C4-2B (cell line): ENCODE results near the gene MRNIP.

ENCODE experiments used
- H3K27ac ChIP-seq: fragments of 450-650 bp; 2 replicates; pipeline ENCODE4 v1.5.1; 2017
- ZFX ChIP-seq: fragments of 450-650 bp; IDR thresholded peaks from 2 replicates; pipeline ENCODE4 v1.6.1; 2017
- TF ChIP-seq, protein P1 (sequence below): fragments of 450-650 bp; conservative IDR thresholded peaks from 2 replicates; pipeline ENCODE4 v1.5.1; 2017; ENCODE audit warnings: mild to moderate bottlenecking

MRNIP gene

DNA sequence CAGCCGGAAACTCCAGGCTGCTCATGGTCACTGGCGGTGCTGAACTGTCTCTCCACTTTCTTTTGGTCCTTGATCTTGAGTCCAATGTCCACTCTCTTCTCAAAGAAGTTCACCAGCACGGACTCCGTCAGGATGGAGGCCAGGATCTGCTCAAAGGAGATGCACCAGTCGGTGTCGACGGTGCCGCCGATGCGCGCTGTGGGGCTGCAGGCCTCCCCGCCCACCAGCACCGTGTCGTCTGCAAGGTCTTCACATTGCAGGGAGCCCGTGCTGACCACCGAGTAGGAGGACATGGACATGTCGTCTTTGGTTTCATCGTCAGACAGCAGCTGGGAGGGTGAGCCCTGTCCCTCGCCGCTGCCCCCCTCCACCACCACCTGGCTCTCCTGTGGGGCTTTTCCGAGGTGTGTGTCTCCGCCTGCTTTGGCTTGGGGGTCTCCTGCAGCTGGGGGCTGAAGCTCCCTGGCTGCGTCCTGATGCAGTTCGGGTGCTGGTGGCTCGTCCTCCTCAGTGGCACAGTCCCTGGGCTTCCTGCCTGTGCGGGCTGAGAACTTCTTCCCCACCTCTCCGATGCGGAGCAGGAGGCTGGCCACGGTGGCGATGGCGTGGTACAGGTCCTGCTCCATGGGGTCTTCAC lies 5.0 kb upstream of the MRNIP start:
- no peak overlapping the region for H3K27ac ChIP-seq
- TF ChIP-seq, protein P1, sequence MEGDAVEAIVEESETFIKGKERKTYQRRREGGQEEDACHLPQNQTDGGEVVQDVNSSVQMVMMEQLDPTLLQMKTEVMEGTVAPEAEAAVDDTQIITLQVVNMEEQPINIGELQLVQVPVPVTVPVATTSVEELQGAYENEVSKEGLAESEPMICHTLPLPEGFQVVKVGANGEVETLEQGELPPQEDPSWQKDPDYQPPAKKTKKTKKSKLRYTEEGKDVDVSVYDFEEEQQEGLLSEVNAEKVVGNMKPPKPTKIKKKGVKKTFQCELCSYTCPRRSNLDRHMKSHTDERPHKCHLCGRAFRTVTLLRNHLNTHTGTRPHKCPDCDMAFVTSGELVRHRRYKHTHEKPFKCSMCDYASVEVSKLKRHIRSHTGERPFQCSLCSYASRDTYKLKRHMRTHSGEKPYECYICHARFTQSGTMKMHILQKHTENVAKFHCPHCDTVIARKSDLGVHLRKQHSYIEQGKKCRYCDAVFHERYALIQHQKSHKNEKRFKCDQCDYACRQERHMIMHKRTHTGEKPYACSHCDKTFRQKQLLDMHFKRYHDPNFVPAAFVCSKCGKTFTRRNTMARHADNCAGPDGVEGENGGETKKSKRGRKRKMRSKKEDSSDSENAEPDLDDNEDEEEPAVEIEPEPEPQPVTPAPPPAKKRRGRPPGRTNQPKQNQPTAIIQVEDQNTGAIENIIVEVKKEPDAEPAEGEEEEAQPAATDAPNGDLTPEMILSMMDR = no peak
- no peak for TF ChIP-seq ZFX

DNA sequence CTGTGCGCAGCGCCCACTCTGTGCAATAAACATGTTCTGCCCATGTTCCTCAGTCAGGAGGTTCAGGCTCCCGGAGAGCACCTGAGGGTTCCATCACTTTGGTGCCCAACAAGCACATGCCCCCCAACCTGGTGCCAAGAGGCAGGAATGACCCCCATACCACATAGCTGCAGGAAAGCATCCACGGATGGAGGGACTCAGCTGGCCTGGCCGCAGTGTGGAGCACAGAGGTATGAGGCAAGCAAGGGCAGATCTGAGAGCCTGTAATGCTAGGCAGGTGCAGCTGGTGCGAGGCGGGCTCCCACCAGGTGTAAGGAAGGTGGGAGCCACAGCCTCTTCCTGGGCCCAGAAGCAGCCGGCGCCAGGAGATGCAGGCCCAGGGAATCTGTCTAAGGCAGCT lies 4.3 kb upstream of the MRNIP start:
- TF ChIP-seq, protein P1 = no peak
- TF ChIP-seq ZFX = no peak
- no peak overlapping the region for H3K27ac ChIP-seq

DNA sequence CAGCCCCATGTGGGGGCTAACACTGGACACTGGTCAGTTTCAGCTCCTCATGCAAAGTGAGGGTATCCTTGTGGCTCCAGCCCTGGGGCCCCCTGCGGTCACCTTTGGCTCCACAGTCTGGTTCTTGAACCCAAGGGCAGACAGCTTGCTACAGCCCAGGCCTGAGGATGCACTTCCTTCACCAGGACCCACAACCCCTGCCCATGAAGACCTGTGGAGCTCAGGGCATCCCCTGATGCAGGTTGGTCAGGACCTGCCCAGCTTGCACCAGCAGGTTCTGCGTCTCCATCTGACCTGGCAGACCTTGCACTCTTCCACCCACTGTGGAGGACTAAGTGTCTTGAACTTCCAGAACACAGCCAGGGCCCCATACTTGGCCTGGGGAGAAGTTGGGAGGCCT lies 3.7 kb upstream of the MRNIP start:
- H3K27ac ChIP-seq = no peak overlapping the region
- TF ChIP-seq, protein P1 = no peak
- TF ChIP-seq ZFX = no peak

DNA sequence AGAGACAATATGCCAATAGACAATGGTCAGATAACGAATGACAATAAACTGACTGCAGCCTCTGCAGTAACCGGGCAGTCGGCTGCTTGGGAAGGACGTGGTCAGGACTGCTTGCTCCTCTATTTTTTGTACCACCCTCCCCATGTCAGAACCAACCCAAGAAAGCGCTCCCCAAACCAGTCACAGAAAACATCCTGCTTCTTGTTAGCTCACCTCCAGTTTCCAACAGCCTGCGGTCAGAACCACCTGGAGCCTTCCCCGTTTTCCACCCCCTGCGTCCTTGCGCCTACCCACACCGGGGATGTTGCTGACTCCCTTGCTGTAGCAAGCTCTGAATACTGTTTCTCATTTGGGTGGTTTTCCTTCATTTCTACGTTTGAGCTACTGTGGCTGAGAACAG lies 1.7 kb upstream of the MRNIP start:
- no peak for TF ChIP-seq ZFX
- TF ChIP-seq, protein P1 = no peak
- no peak overlapping the region for H3K27ac ChIP-seq

DNA sequence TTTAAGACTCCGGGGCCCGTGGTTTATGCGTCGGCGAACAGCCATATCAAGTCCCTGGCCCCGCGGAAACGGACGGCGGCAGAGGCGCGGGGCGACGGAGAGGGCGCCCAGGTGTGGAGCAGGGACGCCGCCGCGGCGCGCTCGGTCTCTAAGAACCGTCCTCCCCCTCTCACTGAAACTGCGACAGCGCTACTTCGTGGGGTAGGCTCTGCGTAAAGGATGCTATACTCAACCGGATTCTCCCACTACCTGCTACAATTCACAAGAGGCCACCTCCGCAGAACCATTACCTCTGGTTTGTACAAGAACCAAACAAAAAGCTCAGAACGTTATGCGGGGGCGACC lies 404 bp downstream of the MRNIP start:
- H3K27ac ChIP-seq = peak overlapping the region; percentile 76
- TF ChIP-seq, protein P1 = no peak
- TF ChIP-seq ZFX = no peak

DNA sequence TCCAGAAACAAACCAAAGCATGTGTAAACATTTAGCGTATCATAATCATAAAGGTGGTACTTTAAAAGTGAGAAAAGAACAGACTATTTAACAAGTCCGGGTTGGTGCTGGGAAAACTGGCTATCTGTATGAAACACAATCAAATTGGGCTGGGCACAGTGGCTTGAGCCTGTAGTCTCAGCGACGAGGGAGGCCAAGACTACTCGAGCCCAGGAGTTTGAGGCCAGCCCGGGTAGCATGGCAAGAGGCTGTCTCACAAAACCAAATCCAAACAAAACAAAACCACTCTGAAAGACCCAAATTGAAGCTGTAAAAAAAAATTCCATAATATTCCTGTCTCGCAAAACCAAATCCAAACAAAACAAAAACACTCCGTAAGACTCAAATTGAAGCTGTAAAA lies 4.3 kb downstream of the MRNIP start:
- no peak for TF ChIP-seq ZFX
- TF ChIP-seq, protein P1 = no peak
- no peak overlapping the region for H3K27ac ChIP-seq

DNA sequence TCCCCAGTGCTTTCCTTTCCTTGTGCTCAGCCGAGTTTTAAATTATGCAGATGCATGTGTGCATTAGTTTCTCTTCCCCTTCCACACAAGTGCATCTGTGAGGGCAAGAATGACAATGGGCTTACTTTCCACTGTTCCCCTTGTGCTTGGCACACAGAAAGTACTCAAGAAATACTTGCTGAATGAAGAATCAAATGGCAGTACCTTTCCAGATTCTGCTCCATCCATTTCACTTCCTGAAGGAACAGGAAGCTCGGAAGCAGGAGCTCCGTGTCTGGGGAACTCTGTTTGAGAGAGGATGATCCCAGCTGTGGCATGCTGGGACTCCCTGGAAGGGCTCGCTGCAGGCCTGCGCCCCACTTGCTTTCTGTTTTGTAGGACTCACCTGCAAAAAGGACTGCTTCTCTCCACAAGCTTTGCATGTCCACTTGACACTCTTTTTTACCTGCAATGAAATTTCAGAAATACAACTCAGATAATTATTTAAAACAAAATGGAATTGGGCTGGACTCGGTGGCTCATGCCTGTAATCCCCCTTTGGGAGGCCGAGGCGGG lies 5.5 kb downstream of the MRNIP start:
- no peak for TF ChIP-seq ZFX
- H3K27ac ChIP-seq = no peak overlapping the region

DNA sequence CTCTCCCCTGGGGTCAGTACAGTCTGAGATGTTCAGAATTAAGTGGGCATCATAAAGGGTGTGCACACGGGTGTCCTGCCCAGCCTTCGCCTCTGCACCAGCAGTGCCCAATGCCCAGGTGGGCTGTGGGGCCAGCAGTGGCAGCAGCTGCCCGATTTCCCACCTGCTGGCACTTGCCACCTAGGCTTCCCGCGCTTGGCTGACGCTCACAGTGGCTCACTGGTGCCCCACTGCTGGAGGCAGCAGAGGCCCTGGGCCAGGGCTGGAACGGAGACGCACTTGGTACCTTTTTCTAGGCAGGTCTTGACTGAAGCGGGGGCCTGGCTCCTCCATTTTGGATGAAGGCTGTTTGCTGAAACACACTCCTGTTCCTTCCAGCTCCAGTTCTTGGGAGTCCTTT lies 17.0 kb downstream of the MRNIP start:
- TF ChIP-seq, protein P1 = no peak
- no peak for TF ChIP-seq ZFX
- H3K27ac ChIP-seq = no peak overlapping the region
